ENCODE results near the gene MTX1. TPM values are rescaled to one million over a fixed set of nuclear protein-coding genes. Genes with fewer than 3 reads are reported as not detected.
A peak's percentile ranks its signal among the peaks of the same experiment; 100 is the strongest.

Gene MTX1
- total and polyA plus RNA-seq, 9 of the 15 experiments (the other 6 are each of a cell fraction or from before 2014, with no cell fraction given) = 29.1 to 98.4 (median 66.9) TPM

- peak; percentile 91 for TF ChIP-seq HMBOX1 (IDR thresholded peaks at IDR 0.05)
- no peak for TF ChIP-seq CREB5 (CRISPR knock-in tag; IDR thresholded peaks at IDR 0.05)
- no peak for TF ChIP-seq ZNF75A (CRISPR knock-in tag; IDR thresholded peaks at IDR 0.05)
- 0 out of 2 replicates have a peak, but pooled peaks have one; percentile 6 for TF ChIP-seq POLR2H (tag; IDR thresholded peaks at IDR 0.05; ENCODE audit: low read depth)
- TF ChIP-seq RNF2 (IDR thresholded peaks at IDR 0.05) = peak; percentile 42; the same call in 1 of the 2 replicates
- peak; percentile 46; the same call in 1 of the 2 replicates for TF ChIP-seq SMARCA5 (IDR thresholded peaks at IDR 0.05)
- no peak for TF ChIP-seq GMEB1 (CRISPR knock-in tag; IDR thresholded peaks at IDR 0.05)
These were observed 17.9 kb downstream of the MTX1 start (continued) for GRCh38 chr1:155226188-155226909.

Data from K562 (cell line).